UCSD-AML1 (cell line): ENCODE measurements around the gene PFN3.
"Not testable (repeated sequence)": the region's sequence is repeated elsewhere in the genome, so short reads cannot be mapped to it uniquely, and the experiment has no call there.

ENCODE experiments used
- DNase-seq: peaks from one replicate; lab custom pipeline; 2025; ENCODE audit not compliant: unreplicated experiment; lab: John Stamatoyannopoulos, UW

PFN3 gene

GRCh38 chr5:177375516-177375915, 24.9 kb downstream of the PFN3 start:
- not testable (repeated sequence) for DNase-seq

- DNase-seq = no peak
These were observed 26.2 kb downstream of the PFN3 start for GRCh38 chr5:177374211-177374610.

GRCh38 chr5:177373806-177374205, 26.7 kb downstream of the PFN3 start:
- no peak for DNase-seq

- DNase-seq = no peak
These were observed 27.6 kb downstream of the PFN3 start for GRCh38 chr5:177372910-177373309.

GRCh38 chr5:177372034-177372896, 28.2 kb downstream of the PFN3 start:
- peak; percentile 43 for DNase-seq

GRCh38 chr5:177371120-177372033, 29.1 kb downstream of the PFN3 start:
- DNase-seq = no peak

- DNase-seq = no peak
These were observed 29.9 kb downstream of the PFN3 start for GRCh38 chr5:177370488-177371119.

- no peak for DNase-seq
These were observed 30.6 kb downstream of the PFN3 start for GRCh38 chr5:177369645-177370440.

GRCh38 chr5:177368869-177369644, 31.4 kb downstream of the PFN3 start:
- DNase-seq = peak; percentile 29

GRCh38 chr5:177367981-177368868, 32.2 kb downstream of the PFN3 start:
- no peak for DNase-seq

- no peak for DNase-seq
These were observed 33.1 kb downstream of the PFN3 start for GRCh38 chr5:177367323-177367848.

GRCh38 chr5:177366528-177367322, 33.7 kb downstream of the PFN3 start:
- no peak for DNase-seq

GRCh38 chr5:177365845-177366527, 34.5 kb downstream of the PFN3 start:
- no peak for DNase-seq

- DNase-seq = no peak
These were observed 36.1 kb downstream of the PFN3 start for GRCh38 chr5:177364159-177364962.

GRCh38 chr5:177363565-177363964, 36.9 kb downstream of the PFN3 start:
- DNase-seq = no peak
